ENCODE data around the gene DPF3. TPM values are rescaled to one million over a fixed set of nuclear protein-coding genes. Genes with fewer than 3 reads are reported as not detected.

The DPF3 gene
- total and polyA plus RNA-seq, 9 of the 15 experiments (the other 6 are each of a cell fraction or from before 2014, with no cell fraction given) = 0.21 to 4.9 (median 1.2) TPM

GRCh38 chr14:72742118-72742837, 151.6 kb downstream of the DPF3 start (continued):
- TF ChIP-seq TRIM28 (IDR thresholded peaks at IDR 0.05) (no peak), STAT5B (CRISPR knock-in tag; IDR thresholded peaks at IDR 0.05) (no peak), MTA3 (IDR thresholded peaks at IDR 0.05; ENCODE audit: borderline replicate concordance) (no peak), ERF (CRISPR knock-in tag; IDR thresholded peaks at IDR 0.05) (no peak), HOXB6 (CRISPR knock-in tag; IDR thresholded peaks at IDR 0.05; ENCODE audit: borderline replicate concordance) (no peak), EHMT2 (IDR thresholded peaks at IDR 0.05) (no peak), PRDM10 (IDR thresholded peaks at IDR 0.05; ENCODE audit: partially characterized antibody) (peak; percentile 91), FOXK1 (CRISPR knock-in tag; IDR thresholded peaks at IDR 0.05; ENCODE audit: borderline replicate concordance) (no peak), L3MBTL2 (IDR thresholded peaks at IDR 0.05) (no peak), ZKSCAN3 (CRISPR knock-in tag; IDR thresholded peaks at IDR 0.05) (no peak), ZNF696 (CRISPR knock-in tag; conservative IDR thresholded peaks at IDR 0.05) (no peak), ZNF143 (CRISPR knock-in tag; IDR thresholded peaks at IDR 0.05) (no peak), MAFK (IDR thresholded peaks at IDR 0.05; ENCODE audit: low read length) (peak; percentile 57; the same call in 1 of the 2 replicates), MTA2 (IDR thresholded peaks at IDR 0.05; ENCODE audit: low read depth) (peak; percentile 58)
- TF ChIP-seq, protein P1, sequence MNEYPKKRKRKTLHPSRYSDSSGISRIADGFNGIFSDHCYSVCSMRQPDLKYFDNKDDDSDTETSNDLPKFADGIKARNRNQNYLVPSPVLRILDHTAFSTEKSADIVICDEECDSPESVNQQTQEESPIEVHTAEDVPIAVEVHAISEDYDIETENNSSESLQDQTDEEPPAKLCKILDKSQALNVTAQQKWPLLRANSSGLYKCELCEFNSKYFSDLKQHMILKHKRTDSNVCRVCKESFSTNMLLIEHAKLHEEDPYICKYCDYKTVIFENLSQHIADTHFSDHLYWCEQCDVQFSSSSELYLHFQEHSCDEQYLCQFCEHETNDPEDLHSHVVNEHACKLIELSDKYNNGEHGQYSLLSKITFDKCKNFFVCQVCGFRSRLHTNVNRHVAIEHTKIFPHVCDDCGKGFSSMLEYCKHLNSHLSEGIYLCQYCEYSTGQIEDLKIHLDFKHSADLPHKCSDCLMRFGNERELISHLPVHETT (CRISPR knock-in tag; conservative IDR thresholded peaks at IDR 0.05 in 1 of 2, IDR thresholded peaks at IDR 0.05 in 1 of 2) = no peak
- TF ChIP-seq, protein P2, sequence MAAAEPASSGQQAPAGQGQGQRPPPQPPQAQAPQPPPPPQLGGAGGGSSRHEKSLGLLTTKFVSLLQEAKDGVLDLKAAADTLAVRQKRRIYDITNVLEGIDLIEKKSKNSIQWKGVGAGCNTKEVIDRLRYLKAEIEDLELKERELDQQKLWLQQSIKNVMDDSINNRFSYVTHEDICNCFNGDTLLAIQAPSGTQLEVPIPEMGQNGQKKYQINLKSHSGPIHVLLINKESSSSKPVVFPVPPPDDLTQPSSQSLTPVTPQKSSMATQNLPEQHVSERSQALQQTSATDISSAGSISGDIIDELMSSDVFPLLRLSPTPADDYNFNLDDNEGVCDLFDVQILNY (CRISPR knock-in tag; IDR thresholded peaks at IDR 0.05) = no peak

Measured in K562 (cell line).